A549 treated with dexamethasone at 1 μM for 4 hours (cell line): ENCODE data around the gene PRH1. TPM values are rescaled to one million over a fixed set of nuclear protein-coding genes. Genes with fewer than 3 reads are reported as not detected.

Experiments used
- total RNA-seq: library from RNA; stranded (reverse); fragments of 200-300 nt; extraction: Qiagen RNA extraction; gene quantifications from 5 replicates; pipeline ENCODE4 v1.2.3, GENCODE V29; 2022

PRH1 gene
- 1.8 to 3.2 TPM (median 2.4 TPM) in 5 replicates for total RNA-seq

DNA sequence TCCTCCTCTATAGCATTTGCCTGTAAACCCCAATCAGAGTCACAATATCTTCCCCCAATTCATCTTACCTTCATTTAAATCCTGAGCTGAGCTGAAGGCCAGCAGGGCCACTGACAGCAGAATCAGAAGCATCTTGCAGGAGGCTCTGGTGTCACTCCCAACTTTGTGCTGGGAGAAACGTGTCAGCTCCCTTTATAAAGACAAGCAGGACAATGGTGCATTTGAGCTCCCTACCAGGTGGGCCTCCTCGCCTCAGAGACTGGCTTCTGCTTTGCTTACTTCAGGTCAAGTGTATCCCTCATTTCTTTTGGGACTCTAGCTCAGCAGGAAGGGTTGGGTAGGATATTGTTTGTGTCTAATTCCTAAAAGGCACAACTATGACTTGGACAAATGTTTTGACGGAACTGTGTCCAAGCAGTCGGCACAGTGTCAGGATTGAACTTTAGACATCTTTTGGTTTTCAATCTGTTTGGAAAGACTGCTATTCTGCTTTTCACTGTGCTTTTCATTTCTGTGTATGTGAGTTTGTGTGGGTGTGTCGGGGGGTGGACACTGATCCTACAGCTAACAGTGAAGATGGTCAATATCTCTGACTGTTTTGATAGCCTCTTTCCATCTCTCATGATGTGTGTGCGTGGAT, at the start of gene PRH1:
PRH1 (minus strand) TSS at position 170 of the 640 bp plus-strand sequence; CDS start at position 132, 38 bp downstream.

DNA sequence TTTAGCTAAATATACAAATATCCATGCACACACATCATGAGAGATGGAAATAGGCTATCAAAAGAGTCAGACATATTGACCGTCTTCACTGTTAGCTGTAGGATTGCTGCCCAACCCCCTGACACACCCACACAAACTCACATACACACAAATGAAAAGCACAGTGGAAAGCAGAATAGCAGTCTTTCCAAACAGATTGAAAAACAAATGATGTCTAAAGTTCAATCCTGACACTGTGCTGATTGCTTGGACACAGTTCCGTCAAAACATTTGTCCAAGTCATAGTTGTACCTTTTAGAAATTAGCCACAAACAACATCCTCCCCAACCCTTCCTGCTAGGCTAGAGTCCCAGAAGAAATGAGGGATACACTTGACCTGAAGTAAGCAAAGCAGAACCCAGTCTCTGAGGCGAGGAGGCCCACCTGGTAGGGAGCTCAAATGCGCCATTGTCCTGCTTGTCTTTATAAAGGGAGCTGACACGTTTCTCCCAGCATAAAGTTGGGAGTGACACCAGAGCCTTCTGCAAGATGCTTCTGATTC, 44.8 kb upstream of the PRH1 start, which contains the start of gene PRH2:
PRH2 (plus strand) TSS at position 491 of the 541 bp plus-strand sequence; CDS start at position 529, 38 bp downstream.

DNA sequence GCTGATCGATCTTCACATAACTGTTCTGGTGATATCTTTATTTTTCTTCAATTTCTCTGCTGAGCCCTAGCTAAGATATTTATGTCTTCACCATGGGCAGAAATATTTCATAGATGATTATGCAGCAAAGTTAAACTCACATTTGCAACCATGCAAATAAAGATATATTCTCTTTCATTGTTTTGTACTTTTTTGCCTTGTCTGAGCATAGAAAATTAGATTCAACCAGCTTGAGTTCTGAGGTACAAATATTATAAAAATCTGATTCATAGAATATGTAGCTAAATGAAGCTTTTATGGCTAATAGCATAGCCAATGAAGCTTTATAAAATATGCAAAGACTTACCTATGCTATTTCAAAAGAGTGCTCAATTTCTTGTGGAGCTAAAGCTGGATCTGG, 25.4 kb upstream of the PRH1 start, which contains the start of gene TAS2R13:
TAS2R13 (minus strand) TSS at position 101 of the 400 bp plus-strand sequence. CDS start 264 bp downstream, outside the sequence.

DNA sequence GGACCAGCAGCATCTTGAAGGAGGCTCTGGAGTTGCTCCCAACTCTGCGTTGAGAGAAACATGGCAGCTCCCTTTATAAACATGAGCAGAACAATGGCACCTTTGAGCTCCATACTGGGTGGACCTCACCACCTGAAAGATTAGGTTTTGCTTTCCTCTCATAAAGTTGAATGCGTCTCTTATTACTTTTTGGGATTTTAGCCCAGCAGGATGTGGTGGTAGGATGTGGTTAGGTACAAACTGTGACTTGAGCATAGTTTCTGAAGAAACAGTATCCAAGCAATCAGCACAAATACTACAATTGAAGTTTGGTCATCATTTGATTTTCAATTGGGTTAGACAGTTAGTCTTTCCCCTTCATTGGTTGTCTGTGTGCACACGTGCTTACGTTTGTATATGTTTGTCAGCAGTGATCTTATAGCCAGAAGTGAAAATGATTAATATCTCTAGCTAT, 34.6 kb downstream of the PRH1 start, which contains the start of gene PRR4:
PRR4 (minus strand) TSS at position 51 of the 454 bp plus-strand sequence; CDS start at position 13, 38 bp downstream.

Other genes starting within 250 kb of the PRH1 start
- 0.11 to 0.51 TPM (median 0.20 TPM) in 5 replicates for gene STYK1, start 210.2 kb downstream of the PRH1 start, total RNA-seq
- 248 to 287 TPM (median 273 TPM) in 5 replicates for gene YBX3, start 160.9 kb downstream of the PRH1 start, total RNA-seq
- gene TAS2R7, start 81.6 kb downstream of the PRH1 start, total RNA-seq: not detected in 5 replicates
- gene TAS2R8, start 77.0 kb downstream of the PRH1 start, total RNA-seq: not detected in 5 replicates
- gene TAS2R9, start 74.1 kb downstream of the PRH1 start, total RNA-seq: not detected in 5 replicates
- 0.11 to 0.13 TPM in 2 of 5 replicates, not detected in the others for gene TAS2R10, start 57.9 kb downstream of the PRH1 start, total RNA-seq
- gene PRR4, start 34.8 kb downstream of the PRH1 start, total RNA-seq: 1.1 to 3.9 TPM (median 3.0 TPM) in 5 replicates
- not detected in 5 replicates for gene TAS2R13, start 25.3 kb upstream of the PRH1 start, total RNA-seq
- gene PRH2, start 45.0 kb upstream of the PRH1 start, total RNA-seq: 0.26 to 0.27 TPM in 2 of 5 replicates, not detected in the others
- 0.28 to 0.62 TPM (median 0.55 TPM) in 5 replicates for gene TAS2R14, start 55.0 kb upstream of the PRH1 start, total RNA-seq
- not detected in 5 replicates for gene TAS2R50, start 102.7 kb upstream of the PRH1 start, total RNA-seq
- gene TAS2R20, start 114.0 kb upstream of the PRH1 start, total RNA-seq: 0.06 to 0.12 TPM (median 0.11 TPM) in 3 of 5 replicates, not detected in the others
- 0.09 to 0.15 TPM in 2 of 5 replicates, not detected in the others for gene TAS2R19, start 138.4 kb upstream of the PRH1 start, total RNA-seq
- gene TAS2R31, start 147.2 kb upstream of the PRH1 start, total RNA-seq: 0.08 to 0.27 TPM (median 0.11 TPM) in 4 of 5 replicates, not detected in the other
- gene TAS2R46, start 178.0 kb upstream of the PRH1 start, total RNA-seq: not detected in 5 replicates
- not detected in 5 replicates for gene TAS2R43, start 208.1 kb upstream of the PRH1 start, total RNA-seq